HG03571 (cell line): ENCODE results near the gene TTC16.
A peak's percentile ranks its signal among the peaks of the same experiment; 100 is the strongest.

ENCODE experiments used
- ATAC-seq: cut with Tn5 transposase; IDR thresholded peaks from one replicate; pipeline ENCODE4 v1.9.1; 2021; ENCODE audit not compliant: unreplicated experiment

The TTC16 gene

DNA sequence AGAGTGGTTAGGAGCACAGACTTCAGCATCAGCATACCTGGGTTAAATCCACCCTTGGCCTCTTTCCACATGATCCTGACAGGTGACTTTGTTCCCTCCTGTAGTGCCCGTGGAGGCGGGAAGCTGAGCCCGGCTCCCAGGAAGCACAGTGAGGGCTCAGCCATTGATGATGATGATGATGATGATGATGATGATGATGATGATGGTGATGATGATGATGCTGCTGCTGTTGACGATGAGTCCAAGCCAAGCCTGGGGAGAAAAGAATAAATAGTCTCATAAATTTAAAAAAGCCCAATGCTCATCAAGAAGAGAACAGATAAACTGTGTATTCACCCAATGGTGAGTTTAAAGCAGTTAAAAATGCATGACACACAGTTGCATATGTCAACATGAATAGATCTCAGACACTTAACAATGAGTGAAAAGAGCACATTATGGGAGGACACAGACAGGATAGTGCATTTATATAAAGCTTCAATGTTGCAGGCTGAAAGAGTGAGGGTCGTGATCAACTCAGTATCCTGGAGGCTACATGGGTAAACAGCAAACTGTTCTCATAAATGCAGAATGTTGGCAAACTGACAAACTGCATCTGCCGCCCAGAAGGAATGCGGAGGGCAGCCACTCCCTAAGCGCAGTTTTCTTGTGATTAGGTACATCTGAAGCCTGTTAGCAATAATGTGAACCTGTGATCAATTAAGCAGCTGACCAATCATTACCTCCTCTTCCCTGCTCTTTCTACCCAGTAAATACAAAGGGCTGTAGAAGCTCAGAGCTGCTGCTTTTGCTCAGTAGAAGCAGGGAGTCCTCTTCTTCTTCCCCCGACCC, 20.8 kb upstream of the TTC16 start:
- no peak for ATAC-seq

DNA sequence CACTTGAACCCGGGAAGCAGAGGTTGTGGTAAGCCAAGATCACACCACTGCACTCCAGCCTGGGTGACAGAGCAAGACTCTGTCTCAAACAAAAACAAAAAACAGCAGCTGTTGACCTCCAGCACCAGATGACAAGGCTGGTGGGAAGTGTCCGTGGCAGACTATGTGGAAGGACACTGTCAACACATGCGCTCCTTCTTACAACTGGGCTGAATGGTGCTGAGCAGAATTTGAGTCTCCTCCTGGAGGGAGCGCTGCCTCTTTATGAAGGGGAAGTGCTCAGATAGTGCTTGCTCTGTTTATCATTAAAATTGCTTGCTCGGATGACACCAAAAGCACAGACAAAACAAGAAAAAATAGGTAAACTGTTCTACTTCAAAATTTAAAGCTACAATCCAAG, 18.3 kb upstream of the TTC16 start:
- ATAC-seq = no peak

DNA sequence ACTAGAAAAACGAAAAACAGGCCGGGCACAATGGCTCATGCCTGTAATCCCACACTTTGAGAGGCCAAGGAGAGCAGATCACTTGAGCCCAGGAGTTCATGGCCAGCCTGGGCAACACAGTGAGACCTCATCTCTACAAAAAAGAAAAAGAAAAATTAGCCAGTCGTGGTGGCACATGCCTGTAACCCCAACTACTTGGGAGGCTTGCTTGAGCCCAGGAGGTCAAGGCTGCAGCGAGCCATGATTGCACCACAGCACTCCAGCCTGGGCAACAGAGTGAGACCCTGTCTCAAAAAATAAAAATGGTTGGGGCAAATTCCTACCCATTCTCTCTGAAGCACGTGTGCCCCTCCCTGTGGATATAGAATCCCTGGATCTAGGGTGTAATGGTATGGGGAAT, 17.5 kb upstream of the TTC16 start:
- ATAC-seq = no peak

DNA sequence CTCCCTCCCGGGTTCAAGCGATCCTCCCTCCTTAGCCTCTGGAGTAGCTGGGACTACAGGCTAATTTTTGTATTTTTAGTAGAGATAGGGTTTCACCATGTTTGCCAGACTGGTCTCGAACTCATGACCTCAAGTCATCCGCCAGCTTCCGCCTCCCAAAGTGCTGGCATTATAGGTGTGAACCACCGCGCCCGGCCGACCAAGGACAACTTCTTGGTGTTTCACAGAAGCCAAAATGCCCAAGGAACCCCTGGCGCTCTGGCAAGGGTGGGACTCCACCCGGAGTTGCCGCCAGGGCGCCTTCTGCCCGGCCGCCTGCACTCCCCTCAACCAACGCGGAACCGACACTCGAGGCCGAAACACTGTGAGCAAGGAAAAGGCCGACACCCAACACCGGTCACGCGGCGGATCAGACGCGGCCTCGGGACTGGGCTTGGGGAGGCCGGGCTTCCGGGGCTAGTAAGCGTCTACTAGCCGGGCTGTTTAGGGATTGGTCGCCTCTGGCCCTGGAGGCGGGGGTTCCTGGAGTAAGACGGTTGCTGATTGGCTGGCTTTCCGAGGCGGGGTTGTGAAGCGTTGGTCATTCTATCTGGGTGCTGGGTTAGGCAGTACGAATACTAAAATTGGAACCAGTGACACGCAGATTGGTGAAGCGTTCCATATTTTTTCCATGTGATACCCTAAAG, 16.8 kb upstream of the TTC16 start:
- ATAC-seq = peak; percentile 85

DNA sequence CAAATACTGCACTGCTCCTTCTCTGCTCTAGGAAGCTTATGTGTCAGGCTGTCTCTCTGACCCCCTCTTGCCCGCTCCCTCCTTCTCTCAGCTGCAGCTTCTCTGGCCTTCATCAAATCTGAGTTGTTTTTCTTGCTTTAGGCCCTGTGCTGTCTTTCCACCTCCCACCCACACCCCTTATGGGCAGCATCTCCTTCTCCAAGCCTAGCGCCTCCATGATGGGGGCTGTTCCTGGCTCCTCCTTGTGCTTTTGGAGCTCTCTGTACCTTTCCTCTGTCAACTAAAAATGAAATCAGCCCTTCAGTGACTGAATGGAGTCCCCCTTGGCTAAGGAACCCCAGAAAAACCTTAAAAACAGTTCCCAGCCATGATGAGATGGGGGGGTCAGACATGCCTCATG, 15.7 kb upstream of the TTC16 start:
- no peak for ATAC-seq

DNA sequence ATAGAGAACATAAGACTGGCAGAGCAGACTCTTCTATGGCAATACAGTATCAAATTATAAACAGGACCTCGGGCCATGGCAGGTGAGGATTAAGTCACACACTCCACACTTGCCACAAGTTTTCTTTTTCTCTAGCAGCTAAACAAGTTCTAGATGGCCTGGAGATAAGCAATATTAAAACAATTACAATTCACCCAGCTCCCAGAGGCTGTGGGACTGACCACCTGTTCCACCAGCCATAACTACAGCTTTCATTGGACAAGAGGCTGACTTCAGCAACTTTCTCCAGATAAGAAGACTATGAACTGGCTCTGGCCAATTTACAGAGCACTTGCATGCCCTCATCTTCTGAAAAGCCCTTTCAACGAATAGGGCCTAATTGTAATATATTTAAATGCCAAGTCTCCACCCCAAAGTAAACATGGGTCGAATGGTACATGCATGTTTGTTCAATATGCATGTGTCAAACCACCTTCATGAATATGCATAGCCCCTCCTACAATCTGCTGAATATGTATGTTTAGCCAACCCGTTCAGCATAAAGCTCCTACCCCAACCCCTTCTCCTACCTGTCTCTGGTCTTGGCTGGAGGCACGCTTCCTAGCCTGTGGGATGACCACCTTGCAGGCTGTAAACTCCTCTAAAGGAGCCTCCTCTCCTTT, 15.2 kb upstream of the TTC16 start:
- no peak for ATAC-seq

DNA sequence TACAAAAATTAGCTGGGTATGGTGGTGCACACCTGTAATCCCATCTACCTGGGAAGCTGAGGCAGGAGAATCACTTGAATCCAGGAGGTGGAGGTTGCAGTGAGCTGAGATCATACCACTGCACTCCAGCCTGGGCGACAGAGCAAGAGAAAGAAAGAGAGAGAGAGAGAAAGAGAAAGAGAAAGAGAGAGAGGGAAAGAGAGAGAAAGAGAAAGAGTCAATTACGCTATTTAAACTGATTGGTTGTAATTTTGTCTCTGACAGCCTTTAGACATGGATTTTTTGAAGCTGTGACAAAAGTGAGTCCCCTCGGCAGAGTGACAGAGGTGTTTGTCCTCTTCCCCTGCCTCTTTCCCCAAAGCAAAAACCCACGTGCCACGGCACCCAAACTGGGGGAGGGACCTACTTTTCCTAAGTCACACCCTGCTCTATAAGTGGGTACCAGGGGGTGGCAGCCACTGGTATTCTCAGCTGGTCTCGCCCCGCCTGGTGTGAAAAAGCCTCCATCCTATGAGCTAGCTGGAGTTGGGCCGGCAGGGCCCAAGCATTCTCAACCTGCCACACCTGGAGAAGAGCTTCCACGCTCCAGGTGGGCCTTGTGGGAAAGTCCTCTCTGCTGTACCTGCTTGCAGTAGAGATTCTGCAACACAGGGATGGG, 12.5 kb upstream of the TTC16 start:
- no peak for ATAC-seq

DNA sequence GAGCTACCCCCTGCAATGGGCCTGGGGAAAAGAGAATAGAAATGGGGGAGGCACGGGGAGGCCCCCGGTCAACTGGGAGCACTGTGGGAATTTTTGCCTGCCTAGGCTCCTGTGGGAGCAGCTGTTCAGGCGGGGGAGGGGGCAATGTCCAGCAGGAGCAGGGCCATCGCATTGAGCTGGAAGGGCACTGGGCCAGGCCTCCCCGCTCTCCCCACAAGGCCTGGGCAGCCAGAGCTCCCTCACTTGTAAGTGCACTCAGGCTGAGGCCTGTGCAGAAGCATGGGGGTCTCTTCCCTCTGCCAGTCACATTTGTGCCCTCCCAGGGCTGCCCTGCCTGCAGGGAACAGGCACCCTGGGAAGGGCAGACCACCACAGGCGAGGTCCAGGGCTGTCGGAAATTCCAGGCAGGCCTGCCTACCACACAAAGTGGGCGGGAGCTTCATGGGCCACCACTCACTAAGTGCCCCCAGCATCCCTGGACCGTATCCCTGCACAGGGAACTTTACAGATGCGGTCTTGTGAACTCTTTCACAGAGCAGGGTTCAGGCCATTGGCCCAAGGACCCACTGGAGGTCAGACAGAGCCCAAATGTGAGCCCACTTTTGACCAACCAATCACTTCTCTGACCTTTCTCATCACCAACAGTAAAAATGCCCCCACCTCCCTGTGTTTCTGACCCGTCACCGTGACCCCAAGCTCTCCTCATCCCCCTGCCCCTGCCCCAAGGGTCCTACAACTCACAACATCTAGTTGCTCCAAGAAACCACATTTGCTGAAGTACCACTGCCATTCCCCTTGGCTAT, 10.1 kb upstream of the TTC16 start:
- ATAC-seq = no peak

DNA sequence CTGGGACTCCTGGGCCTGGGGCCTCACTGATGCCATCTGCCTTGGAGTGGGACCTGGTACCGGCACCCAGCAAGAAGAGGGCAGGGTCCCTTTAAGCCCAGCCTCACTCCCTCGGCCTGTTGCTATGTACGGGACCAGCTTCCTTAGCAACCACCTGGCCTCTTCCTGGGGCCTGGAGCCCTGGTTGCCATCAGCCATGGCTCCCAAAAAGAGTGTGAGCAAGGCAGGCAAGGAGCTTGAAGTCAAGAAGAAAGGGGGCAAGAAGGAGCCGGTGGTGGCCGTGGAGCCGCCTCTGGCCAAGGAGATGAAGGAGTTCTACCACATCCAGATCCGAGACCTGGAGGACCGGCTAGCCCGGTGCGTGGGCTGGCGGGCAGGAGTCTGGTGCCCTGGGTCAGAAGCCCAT, 9.0 kb upstream of the TTC16 start, which contains the start of gene CFAP157:
CFAP157 (plus strand) TSS at position 153 of the 406 bp plus-strand sequence; CDS start at position 197, 44 bp downstream.
- ATAC-seq = no peak

DNA sequence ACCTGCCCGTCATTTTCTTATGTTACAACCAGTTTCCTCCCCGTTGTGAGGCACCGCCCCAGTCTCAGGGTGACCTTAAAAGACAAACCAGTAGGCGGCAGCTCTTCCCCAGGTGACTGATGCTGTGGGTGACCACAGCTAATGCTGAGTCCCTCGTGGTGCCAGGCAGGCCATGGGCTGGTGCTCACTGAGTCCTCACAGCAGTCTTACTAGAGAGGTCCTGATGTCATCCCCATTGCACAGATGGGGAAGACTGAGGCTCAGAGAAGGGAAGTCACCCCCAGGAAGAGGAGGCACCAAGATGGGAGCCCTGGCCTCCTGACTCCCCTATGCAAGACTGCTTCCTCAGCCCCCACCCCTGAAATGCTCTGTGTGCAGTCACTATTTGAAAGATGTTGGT, 8.1 kb upstream of the TTC16 start:
- no peak for ATAC-seq

DNA sequence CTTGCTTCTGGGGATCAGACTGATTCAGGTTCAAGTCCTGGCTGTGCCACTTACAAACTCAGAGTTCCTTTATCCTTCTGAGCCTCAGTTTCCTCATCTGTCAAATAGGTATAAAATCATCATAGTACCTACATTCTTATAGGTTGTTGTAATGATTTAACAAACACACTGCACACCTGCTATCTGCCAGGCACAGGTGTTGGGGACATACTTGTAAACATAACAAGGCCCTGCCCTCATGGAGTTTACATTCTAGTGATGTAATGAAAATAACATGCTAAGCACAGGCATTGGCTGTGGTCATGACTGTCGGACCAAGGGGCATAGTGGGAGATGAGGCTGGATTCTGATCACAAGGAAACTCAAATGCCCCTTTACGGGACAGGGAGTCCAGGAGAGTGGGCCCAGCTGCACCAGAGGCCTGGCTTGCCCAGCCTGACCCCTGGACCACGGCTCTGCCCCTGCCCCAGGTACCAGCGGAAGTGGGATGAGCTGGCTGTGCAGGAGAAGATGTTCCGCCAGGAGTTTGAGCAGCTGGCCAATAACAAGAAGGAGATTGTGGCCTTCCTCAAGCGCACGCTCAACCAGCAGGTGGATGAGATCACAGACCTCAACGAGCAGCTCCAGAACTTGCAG, 6.8 kb upstream of the TTC16 start:
- no peak for ATAC-seq

DNA sequence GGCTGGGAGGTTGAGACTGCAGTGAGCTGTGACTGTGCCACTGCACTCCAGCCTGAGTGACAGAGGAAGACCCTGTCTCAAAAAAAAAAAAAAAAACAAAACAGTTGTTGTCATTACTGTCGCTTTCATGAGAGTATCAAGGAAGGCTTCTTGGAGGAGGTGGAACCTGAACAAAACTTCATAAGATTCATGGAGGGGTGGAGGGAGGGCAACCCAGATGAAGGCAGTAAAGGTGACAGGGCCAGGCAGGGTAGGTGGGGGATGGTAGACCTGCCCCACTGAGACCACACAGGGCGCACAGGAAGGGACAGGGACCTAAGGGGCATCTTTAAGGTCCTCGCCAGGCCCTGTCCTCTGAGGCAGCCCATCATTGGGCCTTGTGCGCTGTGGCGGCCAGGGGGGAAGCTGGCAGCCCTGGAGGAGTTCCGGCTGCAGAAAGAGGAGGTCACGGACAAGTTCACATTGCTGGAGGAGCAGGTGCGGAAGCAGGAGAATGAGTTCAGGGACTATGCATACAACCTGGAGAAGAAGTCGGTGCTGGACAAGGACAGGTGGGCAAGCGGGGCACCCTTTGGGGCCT, 5.6 kb upstream of the TTC16 start:
- ATAC-seq = no peak

DNA sequence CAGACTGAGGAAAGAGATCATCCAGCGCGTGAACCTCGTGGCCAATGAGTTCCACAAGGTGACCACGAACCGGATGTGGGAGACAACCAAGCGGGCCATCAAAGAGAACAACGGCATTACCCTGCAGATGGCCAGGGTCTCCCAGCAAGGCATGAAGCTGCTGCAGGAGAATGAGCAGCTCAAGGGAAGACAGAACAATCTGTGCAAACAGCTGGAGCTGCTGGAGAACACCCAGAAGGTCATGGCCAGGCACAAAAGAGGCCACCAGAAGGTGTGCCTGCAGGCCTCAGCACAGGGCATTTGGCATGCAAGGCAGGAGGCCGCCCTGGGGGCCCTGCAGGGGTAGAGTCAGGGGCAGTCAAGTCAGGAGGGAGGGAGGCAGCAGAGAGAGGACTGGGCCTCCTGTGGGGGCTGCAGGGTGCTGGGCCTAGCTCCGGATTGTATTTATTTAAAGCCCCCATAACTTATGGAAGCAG, 4.6 kb upstream of the TTC16 start:
- ATAC-seq = no peak

DNA sequence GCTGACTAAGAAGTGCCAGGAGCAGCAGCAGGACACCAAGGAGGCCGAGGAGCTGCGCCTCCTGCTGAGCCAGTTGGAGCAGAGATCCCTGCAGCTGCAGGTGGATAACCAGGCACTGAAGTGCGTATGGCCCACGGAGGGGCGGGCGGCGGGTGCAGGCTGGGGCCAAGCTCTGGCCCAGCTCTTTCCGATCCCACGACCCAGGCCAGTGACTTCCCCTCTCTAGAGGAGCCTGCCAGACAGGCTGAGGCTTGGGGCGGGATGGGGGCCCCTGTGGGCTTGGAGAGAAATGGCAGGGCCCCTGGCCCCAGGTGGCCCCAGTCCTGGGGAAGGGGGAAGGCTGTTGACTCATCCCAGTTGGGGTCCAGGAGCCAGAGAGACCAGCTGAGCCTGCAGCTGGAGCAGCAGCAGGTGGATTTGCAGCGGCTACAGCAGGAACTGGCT, 4.0 kb upstream of the TTC16 start:
- no peak for ATAC-seq

DNA sequence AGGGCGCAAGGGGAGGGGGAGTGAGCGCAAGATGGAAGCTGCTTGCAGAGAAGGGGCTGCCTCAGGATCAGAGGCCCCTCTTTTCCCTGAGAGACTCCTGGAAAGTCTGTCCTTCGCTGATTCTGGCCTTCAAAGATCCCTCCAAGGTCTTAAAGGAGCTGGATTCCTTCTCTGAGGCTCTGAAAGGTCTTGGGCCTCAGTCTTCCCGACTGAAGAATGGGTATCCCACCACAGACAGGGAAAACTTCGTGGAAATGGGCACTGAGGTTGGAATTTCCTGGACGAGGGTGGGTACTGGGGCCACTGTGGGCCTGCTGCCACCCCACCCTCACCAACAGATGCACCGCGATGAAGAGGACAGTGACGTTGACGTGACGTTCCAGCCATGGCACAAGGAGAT, 3.5 kb upstream of the TTC16 start:
- ATAC-seq = no peak

DNA sequence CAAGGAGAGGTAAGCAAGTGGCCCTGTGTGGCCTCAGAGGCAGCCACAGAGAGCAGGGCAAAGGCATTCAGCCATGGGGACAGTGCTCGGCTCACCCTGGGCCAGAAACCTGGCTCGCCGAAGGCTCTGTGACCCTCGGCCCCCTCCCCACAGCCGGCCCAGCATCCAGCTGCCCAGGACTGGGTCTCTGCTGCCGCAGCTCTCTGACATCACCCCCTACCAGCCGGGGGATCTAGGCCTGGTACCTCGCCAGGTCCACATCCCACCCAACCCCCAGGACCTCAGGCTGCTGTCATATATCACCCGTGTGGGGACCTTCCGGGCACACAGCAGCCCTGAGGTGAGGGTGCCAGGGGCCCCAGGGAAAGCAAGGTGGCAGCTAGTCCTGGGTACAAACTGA, 3.0 kb upstream of the TTC16 start:
- no peak for ATAC-seq

DNA sequence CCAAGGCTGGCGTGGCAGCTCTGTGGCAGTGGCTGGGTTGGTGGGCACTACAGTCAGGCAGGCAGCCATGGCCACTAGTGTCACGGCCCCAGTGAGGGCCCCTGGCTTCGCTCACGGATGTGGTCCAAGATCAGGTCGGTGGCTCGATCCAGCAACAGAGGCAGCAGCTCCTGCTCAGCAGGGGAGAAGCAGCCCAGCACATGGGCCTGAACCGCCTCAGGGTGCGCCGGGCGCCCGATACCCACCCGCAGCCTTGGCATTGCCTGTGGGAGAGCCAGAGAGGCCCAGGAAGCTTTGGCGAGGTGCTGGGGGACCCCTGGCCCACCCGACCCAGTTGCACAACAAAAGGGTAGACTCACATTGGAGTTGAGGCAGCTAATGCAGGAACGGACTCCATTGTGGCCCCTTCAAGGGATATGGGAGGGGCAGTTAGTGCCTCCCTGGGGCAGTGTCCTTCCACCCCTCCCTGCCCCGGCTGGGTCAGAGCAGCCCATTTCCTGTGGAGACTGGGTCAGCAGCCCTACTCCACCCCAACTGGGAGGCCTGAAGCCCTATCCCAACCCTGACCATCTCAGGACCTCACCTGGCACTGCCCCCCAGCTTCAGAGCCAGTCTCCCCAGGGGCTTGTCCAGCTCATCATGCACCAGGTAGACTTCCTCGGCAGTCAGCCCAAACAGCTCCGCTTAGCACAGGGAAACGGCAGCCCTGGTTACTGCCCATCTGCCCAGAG, 1.7 kb upstream of the TTC16 start:
- no peak for ATAC-seq

DNA sequence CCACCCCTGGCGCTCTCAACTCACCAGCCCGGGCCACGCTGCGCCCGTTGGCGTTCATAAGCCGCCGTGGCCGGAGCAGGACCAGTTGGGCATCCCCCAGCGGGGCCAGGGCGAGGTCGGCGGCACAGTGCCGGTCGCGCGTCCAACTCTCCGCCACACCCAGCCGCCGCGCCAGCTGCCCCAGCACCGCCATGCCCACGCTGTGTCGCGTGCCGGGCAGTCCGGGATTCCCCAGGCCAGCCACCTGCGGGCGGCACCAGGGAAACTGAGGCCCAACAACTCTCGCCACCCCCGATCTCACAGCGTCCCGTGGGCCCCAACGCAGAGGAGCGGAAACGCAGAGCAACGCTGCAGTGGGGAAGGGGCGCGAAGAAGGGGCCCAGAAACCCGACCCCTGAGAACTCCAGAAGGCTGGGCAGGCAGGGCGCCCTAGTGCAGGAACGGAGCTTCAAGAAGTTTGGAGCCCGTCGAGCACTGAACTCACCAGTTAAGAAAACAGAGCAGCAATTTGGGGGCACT, 869 bp upstream of the TTC16 start:
- peak; percentile 3 for ATAC-seq

DNA sequence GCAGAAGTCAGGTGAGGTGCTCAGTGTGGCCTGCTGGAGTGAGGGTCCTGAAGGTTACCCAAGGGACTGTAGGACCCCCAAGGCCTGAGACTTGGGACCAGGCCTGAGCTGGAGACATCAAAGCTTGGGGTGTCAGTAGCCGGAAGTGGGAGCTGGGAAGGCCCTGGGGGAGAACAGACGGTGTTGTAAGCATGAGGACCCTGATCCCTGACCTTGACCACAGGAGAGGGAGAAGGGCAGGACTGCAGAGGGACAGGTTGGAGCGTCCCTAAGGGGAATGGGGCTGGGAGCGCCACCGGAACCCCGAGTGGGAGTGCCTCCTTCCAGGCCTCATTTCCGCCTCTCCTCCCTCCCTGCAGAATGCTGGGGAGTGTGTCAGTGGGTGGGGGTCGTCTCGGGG, 533 bp downstream of the TTC16 start:
- ATAC-seq = no peak
